Adipose tissue (tissue), 3 donors: Measurements from ENCODE around the gene GPR161. TPM values are rescaled to one million over a fixed set of nuclear protein-coding genes. Genes with fewer than 3 reads are reported as not detected.

Source experiments
- H3K27ac ChIP-seq: one replicate; pipeline ENCODE4 v1.5.1; 2013; ENCODE audit warnings: low read depth, low read length
- WGBS, 3 donors: extraction: QIAGEN DNeasy Blood & Tissue Kit; methylation state at CpG; one replicate each; pipeline ENCODE4 v1.1.7; 2013; 5-methylcytosine and 5-hydroxymethylcytosine counted together
- polyA plus RNA-seq, 3 donors: library from polyadenylated mRNA; stranded (reverse); fragments of 200-250 nt; gene quantifications; one replicate each; pipeline ENCODE4 v1.2.3, GENCODE V29; 2013
- donor health status: healthy with polysubstance abuse.
- donor health status: Bipolar disorder and iron deficiency.
- donor health status: healthy.

Gene GPR161
- polyA plus RNA-seq, 3 donors: 2.8 to 7.2 (median 4.4) TPM

- H3K27ac ChIP-seq: no peak overlapping the region
- 95 to 100% (median 100%) methylated on average over 4 of the region's 4 CpGs for WGBS, 3 donors
Measured at GRCh38 chr1:168093616-168094015, 43.1 kb downstream of the GPR161 start.

- no peak overlapping the region for H3K27ac ChIP-seq
- WGBS, 3 donors: 85 to 90% (median 90%) methylated on average over 16 of the region's 16 CpGs
Measured at GRCh38 chr1:168092566-168093355, 44.0 kb downstream of the GPR161 start.

- H3K27ac ChIP-seq: no peak overlapping the region
- WGBS, 3 donors: 73 to 88% (median 78%) methylated on average over 8 of the region's 8 CpGs
Measured at GRCh38 chr1:168091720-168092550, 44.8 kb downstream of the GPR161 start.

- H3K27ac ChIP-seq: no peak overlapping the region
- WGBS, 3 donors: 94 to 98% (median 95%) methylated on average over 9 of the region's 9 CpGs
Measured at GRCh38 chr1:168091063-168091462, 45.7 kb downstream of the GPR161 start.

- WGBS, 3 donors: 90 to 93% (median 92%) methylated on average over 14 of the region's 14 CpGs
- no peak overlapping the region for H3K27ac ChIP-seq
Measured at GRCh38 chr1:168090395-168090794, 46.3 kb downstream of the GPR161 start.

GRCh38 chr1:168089979-168090337 is 46.8 kb downstream of the GPR161 start:
- 85 to 100% (median 92%) methylated on average over 2 of the region's 2 CpGs for WGBS, 3 donors
- no peak overlapping the region for H3K27ac ChIP-seq

- 89 to 96% (median 94%) methylated on average over 13 of the region's 13 CpGs for WGBS, 3 donors
- H3K27ac ChIP-seq: no peak overlapping the region
Measured at GRCh38 chr1:168089326-168089978, 47.3 kb downstream of the GPR161 start.

GRCh38 chr1:168088511-168089325 is 48.0 kb downstream of the GPR161 start:
- H3K27ac ChIP-seq: no peak overlapping the region
- WGBS, 3 donors: 85 to 94% (median 91%) methylated on average over 14 of the region's 14 CpGs

- no peak overlapping the region for H3K27ac ChIP-seq
- 91 to 94% (median 93%) methylated on average over 10 of the region's 10 CpGs for WGBS, 3 donors
Measured at GRCh38 chr1:168087696-168088095, 49.0 kb downstream of the GPR161 start.

- H3K27ac ChIP-seq: no peak overlapping the region
- WGBS, 3 donors: 81 to 86% (median 83%) methylated on average over 2 of the region's 2 CpGs
Measured at GRCh38 chr1:168086438-168086837, 50.3 kb downstream of the GPR161 start.

- no peak overlapping the region for H3K27ac ChIP-seq
- 42 to 71% (median 59%) methylated on average over 16 of the region's 16 CpGs for WGBS, 3 donors
Measured at GRCh38 chr1:168085401-168085872, 51.3 kb downstream of the GPR161 start.

GRCh38 chr1:168084396-168085231 is 52.1 kb downstream of the GPR161 start:
- H3K27ac ChIP-seq: no peak overlapping the region
- 37 to 39% (median 39%) methylated on average over 13 of the region's 13 CpGs for WGBS, 3 donors

- no peak overlapping the region for H3K27ac ChIP-seq
- WGBS, 3 donors: 88 to 95% (median 94%) methylated on average over 7 of the region's 7 CpGs
Measured at GRCh38 chr1:168083456-168084325, 53.0 kb downstream of the GPR161 start.

GRCh38 chr1:168082008-168082876 is 54.5 kb downstream of the GPR161 start:
- WGBS, 3 donors: 47 to 58% (median 55%) methylated on average over 8 of the region's 8 CpGs
- H3K27ac ChIP-seq: no peak overlapping the region

- WGBS, 3 donors: 64 to 80% (median 65%) methylated on average over 4 of the region's 4 CpGs
Measured at GRCh38 chr1:168081373-168082007, 55.2 kb downstream of the GPR161 start.

More at GRCh38 chr1:168081373-168082007, 55.2 kb downstream of the GPR161 start:
- H3K27ac ChIP-seq: no peak overlapping the region
